SH-SY5Y (cell line): Measurements from ENCODE around the gene MARK1.

Experiments
- GATA2 ChIP-seq: IDR thresholded peaks from 2 replicates; pipeline ENCODE4 v1.6.1; 2011; ENCODE audit warnings: mild to moderate bottlenecking, low read depth, low read length
- GATA3 ChIP-seq: IDR thresholded peaks from 2 replicates; pipeline ENCODE4 v1.6.1; 2011; ENCODE audit warnings: low read depth, mild to moderate bottlenecking, low read length, moderate library complexity

The MARK1 gene

DNA sequence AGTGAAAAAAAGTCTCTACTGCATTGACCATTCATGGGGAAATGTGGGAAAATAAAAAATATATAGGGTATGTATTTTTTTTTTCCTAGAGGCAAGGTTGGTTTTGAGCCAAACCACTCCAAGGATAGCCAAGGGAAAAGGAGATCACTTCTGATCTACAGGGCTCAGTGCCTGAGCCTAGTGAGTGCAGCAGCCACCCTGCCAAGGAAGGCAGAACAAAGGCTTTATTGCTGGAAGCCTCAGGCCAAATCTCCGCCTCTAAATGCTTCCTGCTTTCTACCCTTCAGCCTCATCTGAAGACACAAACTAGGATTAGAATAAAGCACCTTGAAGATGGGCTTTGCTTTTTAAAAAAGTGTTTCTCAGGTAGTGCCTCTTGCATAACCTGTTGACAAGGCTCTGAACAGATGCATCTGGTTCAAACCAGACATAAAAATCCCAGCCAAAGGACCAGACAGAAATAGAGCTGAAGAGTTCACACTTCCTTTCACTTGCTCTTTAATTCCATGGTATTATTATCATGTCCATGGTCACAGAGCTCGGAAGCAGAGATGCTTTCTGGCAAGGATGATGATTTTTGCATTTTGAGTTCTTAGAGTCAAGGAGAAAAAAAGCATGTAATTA is 172.7 kb downstream of the MARK1 start:
- TF ChIP-seq GATA2 (no peak), GATA3 (no peak)

DNA sequence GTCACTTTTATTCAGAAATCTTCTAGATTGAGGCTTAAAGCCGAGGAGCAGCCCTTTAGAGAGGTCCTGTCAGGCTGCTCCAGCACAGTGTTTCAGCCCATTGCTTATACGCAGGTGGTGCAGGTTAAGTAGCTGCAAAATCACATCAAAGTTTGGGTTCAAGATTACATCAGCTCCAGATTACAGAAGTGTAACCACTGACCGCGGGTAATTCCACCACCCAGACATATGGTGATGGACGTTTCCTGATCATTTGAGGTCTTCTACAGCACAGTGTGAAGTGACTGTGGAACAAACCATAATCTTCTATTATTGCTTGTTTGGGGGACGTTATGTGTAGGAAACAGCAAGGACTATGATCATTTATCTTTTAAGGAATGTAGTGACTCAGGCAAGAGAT is 174.0 kb downstream of the MARK1 start:
- TF ChIP-seq GATA3 = no peak
- TF ChIP-seq GATA2 = no peak

DNA sequence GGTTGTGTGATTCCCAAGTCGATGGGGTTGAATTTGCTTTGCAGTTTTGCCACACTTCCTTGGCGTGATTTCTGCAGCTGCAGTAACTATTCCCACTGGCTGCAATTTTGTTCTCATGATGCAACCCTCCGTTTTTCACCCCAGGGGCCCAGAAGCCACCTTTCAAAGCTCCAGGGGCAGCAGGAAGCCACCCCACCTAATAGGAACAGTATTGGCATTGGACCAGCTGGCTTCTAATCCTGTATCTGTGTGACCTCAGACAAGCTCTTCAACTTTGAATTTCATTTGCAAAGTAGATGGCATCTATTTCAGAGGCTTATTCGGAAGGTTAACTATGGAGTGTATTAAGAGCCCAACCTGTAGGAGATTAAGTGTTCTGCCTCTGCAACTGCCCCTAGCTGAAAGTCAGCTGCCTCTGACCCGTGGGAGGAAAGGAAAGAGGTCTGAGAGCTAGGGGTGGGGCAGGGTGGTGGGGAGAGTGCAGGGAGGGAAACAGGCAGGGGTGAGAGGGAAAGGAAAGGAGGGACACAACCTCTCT is 174.9 kb downstream of the MARK1 start:
- TF ChIP-seq GATA2 (no peak), GATA3 (no peak)

DNA sequence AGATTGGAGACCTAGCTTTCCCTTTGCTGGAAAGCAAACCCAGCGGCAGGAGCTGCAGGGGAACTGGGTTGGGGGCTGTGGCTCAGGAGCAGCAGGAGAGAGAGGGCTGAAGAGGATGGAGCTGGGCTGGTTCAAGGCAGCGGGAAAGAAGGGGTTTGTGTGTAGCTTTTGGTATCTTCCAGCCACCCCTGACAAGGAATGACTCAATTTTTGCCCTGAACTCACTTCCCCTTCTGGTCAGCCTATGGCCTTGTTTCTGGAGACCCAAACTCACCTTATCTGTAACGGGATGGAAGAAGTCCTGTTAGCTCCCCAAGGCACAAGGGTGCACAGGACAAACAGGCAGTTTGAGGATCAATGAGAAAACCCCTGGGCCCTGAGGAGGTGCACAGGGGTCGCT is 175.4 kb downstream of the MARK1 start:
- no peak for TF ChIP-seq GATA3
- TF ChIP-seq GATA2 = no peak

DNA sequence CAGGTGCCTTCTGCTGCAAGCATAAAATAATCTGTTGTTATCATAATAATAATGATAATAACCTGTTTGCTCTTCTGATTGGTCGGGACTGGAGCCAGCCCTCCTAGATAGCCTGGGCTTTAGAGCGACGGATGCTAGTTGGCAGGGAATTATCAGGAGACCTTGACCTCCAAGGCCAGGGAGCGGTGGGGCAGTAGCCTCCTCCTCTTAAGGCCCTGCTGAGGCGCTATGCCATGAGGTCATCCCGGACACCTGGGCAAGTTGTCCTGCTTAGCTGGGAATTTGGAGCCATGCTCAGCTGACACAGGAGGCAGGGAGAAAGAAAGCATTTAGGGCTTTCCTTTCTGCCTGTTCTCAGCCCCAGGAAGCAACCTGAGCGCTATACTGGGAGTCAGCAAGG is 177.8 kb downstream of the MARK1 start:
- TF ChIP-seq GATA3 (no peak), GATA2 (no peak)

DNA sequence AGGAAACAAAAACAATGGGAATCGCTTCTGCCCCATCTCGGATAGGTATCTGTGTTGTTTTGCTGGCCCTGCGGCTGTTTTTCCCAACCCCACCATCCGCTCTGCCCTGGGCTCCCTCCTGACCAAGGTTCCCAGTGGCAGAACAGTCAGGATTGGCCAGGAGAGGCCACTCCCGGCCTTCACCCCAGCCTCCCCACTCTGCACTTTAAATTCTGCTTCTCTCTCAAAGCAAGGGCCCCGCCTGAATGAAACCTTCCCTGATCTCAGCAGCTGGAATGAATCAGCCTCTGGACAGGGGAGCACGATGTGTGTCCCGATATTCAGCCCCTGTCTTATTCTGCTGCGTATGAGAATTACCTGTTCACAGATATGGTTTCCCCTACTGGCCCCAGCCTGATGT is 178.5 kb downstream of the MARK1 start:
- no peak for TF ChIP-seq GATA2
- TF ChIP-seq GATA3 = no peak

DNA sequence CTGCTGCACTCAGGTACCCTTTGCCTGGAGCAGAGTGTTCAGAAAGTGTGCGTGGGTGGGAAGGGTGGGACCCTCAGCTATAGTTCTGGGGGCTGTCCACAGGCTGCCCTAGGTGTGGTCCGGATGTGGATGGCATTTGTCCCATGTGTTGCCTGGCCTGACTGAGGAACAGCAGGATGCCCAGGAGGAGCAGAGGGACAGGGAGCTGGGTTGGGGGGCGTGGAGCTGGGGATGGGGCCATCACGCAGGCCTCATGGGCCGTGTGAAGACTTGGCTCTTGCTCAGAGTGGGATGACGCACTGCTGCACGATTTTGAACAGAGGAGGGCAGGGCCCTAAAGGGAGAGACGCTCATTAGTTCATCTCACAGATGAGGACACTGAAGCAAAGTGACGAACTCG is 179.2 kb downstream of the MARK1 start:
- no peak for TF ChIP-seq GATA3
- TF ChIP-seq GATA2 = no peak

DNA sequence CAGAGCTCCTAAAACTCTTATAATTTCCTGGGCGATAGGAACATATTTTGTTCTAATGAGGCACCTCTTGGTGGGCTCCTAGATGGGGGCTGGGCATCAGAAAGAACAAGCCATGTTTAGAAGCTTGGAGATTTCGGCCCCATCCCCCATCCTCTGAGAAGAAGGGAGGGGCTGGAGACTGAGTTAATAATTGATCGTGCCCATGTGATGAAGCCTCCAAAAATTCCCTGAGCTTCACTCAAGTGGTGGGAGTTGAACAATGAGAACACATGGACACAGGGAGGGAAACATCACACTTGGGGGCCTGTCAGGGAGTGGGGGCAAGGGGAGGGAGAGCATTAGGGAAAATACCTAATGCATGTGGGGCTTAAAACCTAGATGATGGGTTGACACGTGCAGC is 180.3 kb downstream of the MARK1 start:
- no peak for TF ChIP-seq GATA3
- TF ChIP-seq GATA2 = no peak

DNA sequence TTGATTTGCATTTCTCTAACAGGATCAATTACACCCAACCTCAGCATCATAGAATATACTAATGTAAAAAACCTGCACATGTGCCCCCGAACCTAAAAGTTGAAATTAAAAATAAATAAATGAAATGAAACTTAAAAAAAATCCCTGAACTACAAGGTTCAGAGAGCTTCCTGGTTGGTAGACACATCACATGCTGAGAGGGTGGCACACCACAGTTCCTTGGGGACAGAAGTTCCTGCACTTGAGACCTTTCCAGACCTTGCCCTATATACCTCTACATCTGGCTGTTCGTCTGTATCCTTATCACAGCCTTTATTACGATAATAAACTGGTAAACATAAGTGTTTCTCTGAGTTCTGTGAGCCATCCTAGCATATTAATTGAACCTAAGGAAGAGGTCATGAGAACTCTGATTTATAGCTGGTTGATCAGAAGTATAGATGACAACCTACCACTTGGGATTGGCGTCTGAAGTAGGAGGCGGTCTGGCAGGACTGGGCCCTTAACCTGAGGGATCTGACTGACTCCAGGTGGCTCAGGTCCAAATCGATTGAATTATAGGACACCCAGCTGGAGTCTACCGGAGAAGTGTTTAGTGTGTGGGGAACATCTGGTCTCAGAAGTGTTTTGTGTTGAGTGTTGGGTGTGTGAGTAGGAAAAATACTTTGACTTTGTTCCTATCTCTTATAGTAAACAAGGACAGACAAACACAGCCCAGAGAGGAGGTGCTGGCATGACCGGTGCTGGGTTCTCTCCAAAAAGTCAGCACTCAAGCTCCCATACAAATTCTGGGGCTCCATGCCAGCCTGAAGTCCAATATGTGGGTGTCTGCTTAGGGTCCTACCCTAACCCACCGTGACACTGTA is 181.2 kb downstream of the MARK1 start:
- TF ChIP-seq GATA3 = no peak
- TF ChIP-seq GATA2 = no peak

DNA sequence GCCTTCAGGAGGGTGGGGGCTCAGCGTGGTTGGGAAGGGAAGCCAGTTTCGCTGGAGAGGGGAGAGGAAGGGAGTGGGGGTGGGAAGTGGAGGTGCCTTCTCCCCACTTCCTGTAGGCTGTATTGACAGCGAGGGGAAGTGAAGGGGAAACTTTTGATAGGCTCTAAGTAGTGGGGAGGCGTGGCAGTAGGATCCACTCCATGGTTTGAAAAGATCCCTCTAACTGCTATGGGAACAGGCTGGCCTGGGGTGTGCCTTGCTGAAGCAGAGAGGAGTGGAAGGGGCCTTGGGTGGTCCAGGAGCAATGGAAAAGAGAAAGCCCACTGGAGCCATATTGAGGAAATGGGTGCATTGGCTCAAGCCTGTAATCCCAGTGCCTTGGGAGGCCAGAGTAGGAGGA is 182.4 kb downstream of the MARK1 start:
- TF ChIP-seq GATA3 (no peak), GATA2 (no peak)

DNA sequence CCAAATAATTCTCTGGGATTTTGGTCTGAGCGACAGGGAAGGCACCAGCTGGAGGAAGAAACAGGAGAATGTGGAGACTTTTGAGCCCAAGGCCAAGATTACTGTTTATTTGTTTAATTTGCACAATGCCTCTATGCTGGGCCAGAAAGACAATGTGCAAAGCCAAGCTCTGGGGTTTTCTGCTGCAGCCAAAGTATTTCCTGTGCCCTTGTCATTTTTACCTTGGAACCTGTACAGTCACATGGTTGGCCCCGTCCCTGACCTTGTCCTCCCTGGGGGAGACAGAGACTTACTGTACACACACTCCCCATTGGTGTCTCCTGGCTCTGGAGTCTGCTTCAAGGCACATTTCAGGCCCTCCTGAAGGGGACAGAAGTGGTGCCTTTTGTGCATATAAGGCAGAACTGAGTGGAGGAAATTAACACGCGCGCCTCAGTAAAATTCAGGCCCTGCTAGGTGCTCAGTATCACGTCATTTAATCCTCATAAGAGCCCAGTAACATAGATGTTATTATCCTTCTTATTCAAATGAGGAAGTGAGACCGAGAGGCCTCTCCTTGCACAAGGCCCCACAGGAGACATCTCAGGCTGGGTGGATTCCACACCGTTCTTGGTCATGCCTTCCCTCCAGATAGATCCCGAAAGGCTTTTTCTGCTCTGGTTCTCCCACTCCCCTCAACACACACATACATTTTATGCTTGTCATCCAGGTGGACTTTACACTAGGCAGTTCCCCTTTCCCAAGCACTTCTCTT is 183.3 kb downstream of the MARK1 start:
- no peak for TF ChIP-seq GATA3
- TF ChIP-seq GATA2 = no peak
